ENCODE results near the gene LRRC14B.

The LRRC14B gene

DNA sequence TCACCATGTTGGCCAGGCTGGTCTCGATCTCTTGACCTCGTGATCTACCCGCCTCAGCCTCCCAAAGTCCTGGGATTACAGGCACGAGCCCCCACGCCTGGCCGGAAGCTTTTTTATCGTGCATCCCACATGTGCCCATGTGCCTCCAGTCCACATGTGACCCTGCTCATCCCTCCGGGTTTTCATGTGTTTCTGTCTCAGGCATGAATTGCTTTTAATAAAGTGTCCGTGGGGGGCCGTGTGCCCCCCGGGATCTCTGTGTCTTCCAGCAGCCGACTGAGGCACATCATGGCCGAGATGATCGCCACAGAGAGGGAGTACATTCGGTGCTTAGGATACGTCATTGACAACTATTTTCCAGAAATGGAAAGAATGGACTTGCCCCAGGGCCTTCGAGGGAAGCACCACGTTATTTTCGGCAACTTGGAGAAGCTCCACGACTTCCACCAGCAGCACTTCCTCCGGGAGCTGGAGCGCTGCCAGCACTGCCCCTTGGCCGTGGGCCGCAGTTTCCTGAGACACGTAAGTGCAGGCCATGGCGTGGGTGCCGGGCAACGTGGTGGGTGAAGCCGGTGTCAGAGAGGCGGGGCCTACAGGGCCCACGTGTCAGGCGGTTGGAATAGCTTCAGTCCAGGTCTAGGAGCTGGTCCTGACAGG, 22.1 kb upstream of the LRRC14B start:
- H3F3A ChIP-seq (ENCODE audit: control insufficient read depth, insufficient read depth) = no peaks in the 10 kb centered on the region
- H3K27me3 ChIP-seq (ENCODE audit: control insufficient read depth, low read length) = no peaks in the 10 kb centered on the region
- H3K4me2 ChIP-seq (ENCODE audit: low read length) = no peak overlapping the region
- H3K4me3 ChIP-seq (ENCODE audit: low read length) = no peak overlapping the region
- no peaks in the 10 kb centered on the region for H4K20me1 ChIP-seq (ENCODE audit: control insufficient read depth, insufficient read depth, low read depth, low read length)
- no peaks in the 10 kb centered on the region for H3K9me2 ChIP-seq (replicated peaks; ENCODE audit: control insufficient read depth, low read length)
- H3K27ac ChIP-seq (ENCODE audit: low read depth, low read length) = no peak overlapping the region
- H3K9me3 ChIP-seq (ENCODE audit: control insufficient read depth, insufficient read depth, low read length) = no peaks in the 10 kb centered on the region
- no peaks in the 10 kb centered on the region for H3K79me2 ChIP-seq (ENCODE audit: control insufficient read depth, low read length)
- no peaks in the 10 kb centered on the region for H3K4me1 ChIP-seq (ENCODE audit: control insufficient read depth, low read length)
- H3K36me3 ChIP-seq (ENCODE audit: control insufficient read depth, low read length) = no peaks in the 10 kb centered on the region
- no peak for TF ChIP-seq EZH2phosphoT487 (IDR thresholded peaks at IDR 0.05; ENCODE audit: borderline replicate concordance, low read length)
- TF ChIP-seq, protein P1, sequence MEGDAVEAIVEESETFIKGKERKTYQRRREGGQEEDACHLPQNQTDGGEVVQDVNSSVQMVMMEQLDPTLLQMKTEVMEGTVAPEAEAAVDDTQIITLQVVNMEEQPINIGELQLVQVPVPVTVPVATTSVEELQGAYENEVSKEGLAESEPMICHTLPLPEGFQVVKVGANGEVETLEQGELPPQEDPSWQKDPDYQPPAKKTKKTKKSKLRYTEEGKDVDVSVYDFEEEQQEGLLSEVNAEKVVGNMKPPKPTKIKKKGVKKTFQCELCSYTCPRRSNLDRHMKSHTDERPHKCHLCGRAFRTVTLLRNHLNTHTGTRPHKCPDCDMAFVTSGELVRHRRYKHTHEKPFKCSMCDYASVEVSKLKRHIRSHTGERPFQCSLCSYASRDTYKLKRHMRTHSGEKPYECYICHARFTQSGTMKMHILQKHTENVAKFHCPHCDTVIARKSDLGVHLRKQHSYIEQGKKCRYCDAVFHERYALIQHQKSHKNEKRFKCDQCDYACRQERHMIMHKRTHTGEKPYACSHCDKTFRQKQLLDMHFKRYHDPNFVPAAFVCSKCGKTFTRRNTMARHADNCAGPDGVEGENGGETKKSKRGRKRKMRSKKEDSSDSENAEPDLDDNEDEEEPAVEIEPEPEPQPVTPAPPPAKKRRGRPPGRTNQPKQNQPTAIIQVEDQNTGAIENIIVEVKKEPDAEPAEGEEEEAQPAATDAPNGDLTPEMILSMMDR (IDR thresholded peaks at IDR 0.05; ENCODE audit: low read depth, low read length, poor library complexity, severe bottlenecking) = no peak

DNA sequence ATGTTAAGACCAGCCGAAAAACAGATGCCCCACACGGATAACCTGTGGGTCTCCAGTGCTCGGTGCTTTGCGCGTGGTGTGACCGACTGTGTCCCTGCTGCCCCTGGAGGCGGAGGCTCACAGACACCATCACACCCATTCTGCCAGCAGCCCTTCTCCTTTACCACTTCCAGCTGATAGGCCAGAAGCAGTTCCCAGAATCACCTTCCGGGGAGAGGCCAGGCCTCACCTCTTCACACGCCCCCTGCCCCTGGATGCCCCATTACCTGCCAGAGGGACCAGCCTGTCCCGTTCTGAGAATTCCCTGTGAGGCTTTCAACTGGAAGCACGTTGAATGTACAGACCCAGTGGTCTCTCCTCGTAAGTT, 21.6 kb upstream of the LRRC14B start:
- Histone ChIP-seq H3K4me3 (ENCODE audit: low read length) (no peak overlapping the region), H3K4me1 (ENCODE audit: control insufficient read depth, low read length) (no peaks in the 10 kb centered on the region), H4K20me1 (ENCODE audit: control insufficient read depth, insufficient read depth, low read depth, low read length) (no peaks in the 10 kb centered on the region), H3K36me3 (ENCODE audit: control insufficient read depth, low read length) (no peaks in the 10 kb centered on the region), H3K9me2 (replicated peaks; ENCODE audit: control insufficient read depth, low read length) (no peaks in the 10 kb centered on the region), H3K27me3 (ENCODE audit: control insufficient read depth, low read length) (no peaks in the 10 kb centered on the region), H3K4me2 (ENCODE audit: low read length) (no peak overlapping the region), H3K9me3 (ENCODE audit: control insufficient read depth, insufficient read depth, low read length) (no peaks in the 10 kb centered on the region), H3K27ac (ENCODE audit: low read depth, low read length) (no peak overlapping the region), H3F3A (ENCODE audit: control insufficient read depth, insufficient read depth) (no peaks in the 10 kb centered on the region), H3K79me2 (ENCODE audit: control insufficient read depth, low read length) (no peaks in the 10 kb centered on the region)
- TF ChIP-seq, protein P1 (IDR thresholded peaks at IDR 0.05; ENCODE audit: low read depth, low read length, poor library complexity, severe bottlenecking) = no peak
- no peak for TF ChIP-seq EZH2phosphoT487 (IDR thresholded peaks at IDR 0.05; ENCODE audit: borderline replicate concordance, low read length)

DNA sequence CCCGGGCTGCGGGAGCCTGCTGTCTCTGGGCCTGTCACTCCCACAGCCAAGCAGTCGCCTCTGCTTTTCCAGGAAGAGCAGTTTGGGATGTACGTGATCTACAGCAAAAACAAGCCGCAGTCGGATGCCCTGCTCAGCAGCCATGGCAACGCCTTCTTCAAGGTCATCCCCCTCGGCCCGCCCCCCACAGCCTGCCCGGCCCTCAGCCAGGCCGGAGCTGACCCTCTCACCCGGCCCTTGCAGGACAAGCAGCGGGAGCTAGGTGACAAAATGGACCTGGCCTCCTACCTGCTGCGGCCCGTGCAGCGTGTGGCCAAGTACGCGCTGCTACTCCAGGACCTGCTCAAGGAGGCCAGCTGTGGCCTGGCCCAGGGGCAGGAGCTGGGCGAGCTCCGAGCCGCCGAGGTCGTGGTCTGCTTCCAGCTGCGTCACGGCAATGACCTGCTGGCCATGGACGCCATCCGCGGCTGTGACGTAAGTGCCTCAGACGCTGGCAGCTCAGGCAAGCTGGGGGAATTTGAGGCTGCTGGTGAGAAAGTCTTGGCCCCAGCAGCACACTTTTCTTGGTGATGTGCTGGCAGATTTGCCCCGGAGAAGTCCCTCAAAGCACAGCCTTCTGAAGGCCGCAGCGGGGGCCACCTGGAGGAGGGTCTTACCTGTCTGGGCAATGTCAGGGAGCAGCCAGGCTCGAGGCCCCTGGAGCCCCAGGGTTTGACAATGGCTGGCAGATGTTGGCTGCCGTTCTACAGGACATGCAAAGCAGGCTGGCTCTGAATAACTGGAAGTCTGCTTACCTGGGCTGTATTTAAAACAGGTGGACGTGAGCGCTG, 20.1 kb upstream of the LRRC14B start:
- Histone ChIP-seq H3K9me2 (replicated peaks; ENCODE audit: control insufficient read depth, low read length) (no peaks in the 10 kb centered on the region), H3K27ac (ENCODE audit: low read depth, low read length) (no peak overlapping the region), H3K4me1 (ENCODE audit: control insufficient read depth, low read length) (no peaks in the 10 kb centered on the region), H3K4me2 (ENCODE audit: low read length) (no peak overlapping the region), H3K36me3 (ENCODE audit: control insufficient read depth, low read length) (no peaks in the 10 kb centered on the region), H3K79me2 (ENCODE audit: control insufficient read depth, low read length) (no peaks in the 10 kb centered on the region), H3K4me3 (ENCODE audit: low read length) (no peak overlapping the region), H3F3A (ENCODE audit: control insufficient read depth, insufficient read depth) (no peaks in the 10 kb centered on the region), H3K9me3 (ENCODE audit: control insufficient read depth, insufficient read depth, low read length) (no peaks in the 10 kb centered on the region), H3K27me3 (ENCODE audit: control insufficient read depth, low read length) (no peaks in the 10 kb centered on the region), H4K20me1 (ENCODE audit: control insufficient read depth, insufficient read depth, low read depth, low read length) (no peaks in the 10 kb centered on the region)
- TF ChIP-seq, protein P1 (IDR thresholded peaks at IDR 0.05; ENCODE audit: low read depth, low read length, poor library complexity, severe bottlenecking) = no peak
- no peak for TF ChIP-seq EZH2phosphoT487 (IDR thresholded peaks at IDR 0.05; ENCODE audit: borderline replicate concordance, low read length)

Measured in DOHH2 (cell line).